Trophoblast cell (in vitro differentiated cells and primary cell): ENCODE measurements around the gene GDPD4.

Experiments
- DNase-seq, 2 donors: peaks; one replicate each; pipeline ENCODE4 v3.0.0-alpha.2; 2016
- H2AFZ ChIP-seq: 2 replicates; pipeline ENCODE4 v1.6.1; 2013; ENCODE audit warnings: low read length, moderate library complexity, mild to moderate bottlenecking; ENCODE audit not compliant: insufficient read depth, poor library complexity
- H2AK5ac ChIP-seq: 2 replicates; pipeline ENCODE4 v1.6.1; 2013; ENCODE audit warnings: mild to moderate bottlenecking, low read length
- H2BK120ac ChIP-seq: 2 replicates; pipeline ENCODE4 v1.6.1; 2013; ENCODE audit warnings: low read length, mild to moderate bottlenecking, moderate library complexity; ENCODE audit not compliant: insufficient read depth, poor library complexity
- H2BK12ac ChIP-seq: 2 replicates; pipeline ENCODE4 v1.6.1; 2013; ENCODE audit warnings: mild to moderate bottlenecking, low read length, moderate library complexity
- H2BK5ac ChIP-seq: 2 replicates; pipeline ENCODE4 v1.6.1; 2013; ENCODE audit warnings: low read length, low read depth, moderate library complexity, mild to moderate bottlenecking; ENCODE audit not compliant: poor library complexity
- H3K14ac ChIP-seq: 2 replicates; pipeline ENCODE4 v1.6.1; 2013; ENCODE audit warnings: mild to moderate bottlenecking, low read length
- H3K18ac ChIP-seq: 2 replicates; pipeline ENCODE4 v1.6.1; 2013; ENCODE audit warnings: mild to moderate bottlenecking, low read length
- H3K23ac ChIP-seq: 2 replicates; pipeline ENCODE4 v1.6.1; 2013; ENCODE audit warnings: low read length
- H3K27ac ChIP-seq: 2 replicates; pipeline ENCODE4 v1.5.1; 2013; ENCODE audit warnings: low read depth, mild to moderate bottlenecking, inconsistent platforms, low read length, moderate library complexity
- H3K27me3 ChIP-seq: 2 replicates; pipeline ENCODE4 v1.6.1; 2013; ENCODE audit warnings: inconsistent platforms, mild to moderate bottlenecking, low read length, moderate library complexity; ENCODE audit not compliant: insufficient read depth
- H3K36me3 ChIP-seq, 2 experiments: 1 replicate in 1 of 2; 2 replicates in 1 of 2; pipeline ENCODE4 v1.6.1; 2013; ENCODE audit warnings: low read length in 2 of 2, mild to moderate bottlenecking in 2 of 2, moderate library complexity in 1 of 2; ENCODE audit not compliant: insufficient read depth in 2 of 2, control insufficient read depth in 1 of 2
- H3K4ac ChIP-seq: 2 replicates; pipeline ENCODE4 v1.6.1; 2013; ENCODE audit warnings: low read depth, mild to moderate bottlenecking, low read length, moderate library complexity
- H3K4me1 ChIP-seq, 2 experiments: 1 replicate in 1 of 2; 2 replicates in 1 of 2; pipeline ENCODE4 v1.6.1; 2013; ENCODE audit warnings: low read length in 2 of 2, mild to moderate bottlenecking in 2 of 2, moderate library complexity in 1 of 2; ENCODE audit not compliant: insufficient read depth in 2 of 2, control insufficient read depth in 1 of 2
- H3K4me2 ChIP-seq: 2 replicates; pipeline ENCODE4 v1.6.1; 2013; ENCODE audit warnings: inconsistent platforms, mild to moderate bottlenecking, low read length, moderate library complexity
- H3K4me3 ChIP-seq: 2 replicates; pipeline ENCODE4 v1.5.1; 2013; ENCODE audit warnings: mild to moderate bottlenecking, low read depth, low read length, inconsistent platforms
- H3K79me1 ChIP-seq: one replicate; pipeline ENCODE4 v1.6.1; 2013; ENCODE audit warnings: low read length
- H3K79me2 ChIP-seq: 2 replicates; pipeline ENCODE4 v1.6.1; 2013; ENCODE audit warnings: low read length, mild to moderate bottlenecking; ENCODE audit not compliant: control insufficient read depth, insufficient read depth, poor library complexity
- H3K9ac ChIP-seq: 2 replicates; pipeline ENCODE4 v1.6.1; 2013; ENCODE audit warnings: mild to moderate bottlenecking, low read length
- H3K9me3 ChIP-seq: 2 replicates; pipeline ENCODE4 v1.6.1; 2013; ENCODE audit warnings: low read depth, mild to moderate bottlenecking, control low read depth, inconsistent platforms, low read length; ENCODE audit not compliant: insufficient read depth
- H4K12ac ChIP-seq: 2 replicates; pipeline ENCODE4 v1.6.1; 2013; ENCODE audit warnings: low read depth, mild to moderate bottlenecking, low read length, moderate library complexity
- H4K8ac ChIP-seq: 2 replicates; pipeline ENCODE4 v1.6.1; 2013; ENCODE audit warnings: low read depth, mild to moderate bottlenecking, low read length, moderate library complexity
- H4K91ac ChIP-seq: one replicate; pipeline ENCODE4 v1.6.1; 2013; ENCODE audit warnings: low read depth, mild to moderate bottlenecking, low read length, moderate library complexity
- WGBS: extraction: QIAGEN DNeasy Blood & Tissue Kit; methylation state at CpG from one replicate; pipeline ENCODE4 v1.1.7; 2013; ENCODE audit warnings: missing lambda C conversion rate; ENCODE audit not compliant: insufficient read length, insufficient coverage; ENCODE audit errors: extremely low coverage; 5-methylcytosine and 5-hydroxymethylcytosine counted together

GDPD4 gene

GRCh38 chr11:77209663-77210062, 91.8 kb downstream of the GDPD4 start:
- no peak overlapping the region for H4K8ac ChIP-seq
- no peak overlapping the region for H3K4me3 ChIP-seq
- no peak overlapping the region for H2BK120ac ChIP-seq
- H3K14ac ChIP-seq, result no peak overlapping the region
- H3K79me2 ChIP-seq, result no peaks in the 10 kb centered on the region
- WGBS, result no CpG with 5 or more reads among the region's 4 CpGs
- no peak overlapping the region for H3K4me2 ChIP-seq
- no peak for DNase-seq
- peaks cover 1% of the 10 kb centered on the region for H3K9me3 ChIP-seq
- no peaks in the 10 kb centered on the region for H3K27me3 ChIP-seq
- no peak overlapping the region for H3K4ac ChIP-seq
- H3K36me3 ChIP-seq, result no peaks in the 10 kb centered on the region
- no peak overlapping the region for H2BK12ac ChIP-seq
- H3K23ac ChIP-seq, result no peak overlapping the region
- H4K91ac ChIP-seq, result no peak overlapping the region
- H4K12ac ChIP-seq, result no peak overlapping the region
- no peaks in the 10 kb centered on the region for H3K4me1 ChIP-seq
- no peak overlapping the region for H3K9ac ChIP-seq
- H2AK5ac ChIP-seq, result no peak overlapping the region
- H3K18ac ChIP-seq, result no peak overlapping the region
- no peak overlapping the region for H3K27ac ChIP-seq
- no peak overlapping the region for H2BK5ac ChIP-seq
- no peak overlapping the region for H2AFZ ChIP-seq
- no peaks in the 10 kb centered on the region for H3K79me1 ChIP-seq

DNA sequence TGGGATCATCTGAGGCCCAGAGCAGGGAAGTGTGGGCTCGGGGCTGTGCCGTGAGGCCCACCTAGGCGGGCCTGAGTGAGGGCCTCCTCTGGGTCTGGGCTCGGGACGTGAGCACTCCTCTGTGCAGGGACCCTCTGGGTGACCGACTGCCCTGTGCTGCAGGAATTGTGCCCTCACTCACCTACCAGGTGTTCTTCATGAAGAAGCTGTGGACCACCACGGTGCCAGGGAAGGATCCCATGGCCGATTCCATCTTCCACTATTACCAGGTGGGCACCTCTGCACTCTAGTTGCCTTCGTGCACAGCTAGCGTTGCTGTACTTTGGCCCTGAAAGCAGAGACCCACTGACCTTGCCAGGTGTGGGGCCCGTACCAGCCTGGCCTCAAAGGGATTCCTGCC, 93.0 kb downstream of the GDPD4 start:
- Histone ChIP-seq H3K9ac (no peak overlapping the region), H2BK120ac (no peak overlapping the region), H3K23ac (no peak overlapping the region), H2AFZ (no peak overlapping the region), H4K8ac (no peak overlapping the region), H2BK12ac (no peak overlapping the region), H3K4me1 (no peaks in the 10 kb centered on the region), H3K4me2 (no peak overlapping the region), H3K27me3 (no peaks in the 10 kb centered on the region), H3K18ac (no peak overlapping the region), H3K79me2 (no peaks in the 10 kb centered on the region), H3K4me3 (no peak overlapping the region), H3K9me3 (no peaks in the 10 kb centered on the region), H4K12ac (no peak overlapping the region), H3K36me3 (no peaks in the 10 kb centered on the region), H2BK5ac (no peak overlapping the region), H3K4ac (no peak overlapping the region), H3K14ac (no peak overlapping the region), H3K79me1 (no peaks in the 10 kb centered on the region), H4K91ac (no peak overlapping the region), H3K27ac (no peak overlapping the region), H2AK5ac (no peak overlapping the region)
- no peak for DNase-seq
- WGBS, result no CpG with 5 or more reads among the region's 11 CpGs

- no peaks in the 10 kb centered on the region for H3K79me1 ChIP-seq
- no peak overlapping the region for H2BK5ac ChIP-seq
- no peak overlapping the region for H3K4me2 ChIP-seq
- no peaks in the 10 kb centered on the region for H3K27me3 ChIP-seq
- no peak overlapping the region for H4K91ac ChIP-seq
- DNase-seq, result no peak
- no peak overlapping the region for H4K8ac ChIP-seq
- H3K4me3 ChIP-seq, result no peak overlapping the region
- H2AFZ ChIP-seq, result no peak overlapping the region
- H3K4ac ChIP-seq, result no peak overlapping the region
- H2BK120ac ChIP-seq, result no peak overlapping the region
- no peak overlapping the region for H2AK5ac ChIP-seq
- no peaks in the 10 kb centered on the region for H3K4me1 ChIP-seq
- H3K36me3 ChIP-seq, result no peaks in the 10 kb centered on the region
- no peak overlapping the region for H4K12ac ChIP-seq
- no peaks in the 10 kb centered on the region for H3K9me3 ChIP-seq
- H3K27ac ChIP-seq, result no peak overlapping the region
- WGBS, result no CpG with 5 or more reads among the region's 10 CpGs
- H3K23ac ChIP-seq, result no peak overlapping the region
- H3K18ac ChIP-seq, result no peak overlapping the region
- H3K14ac ChIP-seq, result no peak overlapping the region
- no peak overlapping the region for H2BK12ac ChIP-seq
- H3K9ac ChIP-seq, result no peak overlapping the region
- H3K79me2 ChIP-seq, result no peaks in the 10 kb centered on the region
Observed at GRCh38 chr11:77207618-77208313, 93.7 kb downstream of the GDPD4 start.

- no peak overlapping the region for H4K8ac ChIP-seq
- H3K4ac ChIP-seq, result no peak overlapping the region
- no peak overlapping the region for H2AFZ ChIP-seq
- no peak overlapping the region for H4K12ac ChIP-seq
- no peak overlapping the region for H3K27ac ChIP-seq
- no peak overlapping the region for H2BK120ac ChIP-seq
- WGBS, result no CpG with 5 or more reads among the region's 10 CpGs
- H4K91ac ChIP-seq, result no peak overlapping the region
- H3K4me2 ChIP-seq, result no peak overlapping the region
- no peaks in the 10 kb centered on the region for H3K79me1 ChIP-seq
- H3K14ac ChIP-seq, result no peak overlapping the region
- H3K9me3 ChIP-seq, result no peaks in the 10 kb centered on the region
- H2BK12ac ChIP-seq, result no peak overlapping the region
- DNase-seq, result no peak
- no peak overlapping the region for H3K18ac ChIP-seq
- no peak overlapping the region for H3K9ac ChIP-seq
- no peak overlapping the region for H2AK5ac ChIP-seq
- H3K36me3 ChIP-seq, result no peaks in the 10 kb centered on the region
- H3K4me3 ChIP-seq, result no peak overlapping the region
- no peaks in the 10 kb centered on the region for H3K4me1 ChIP-seq
- no peaks in the 10 kb centered on the region for H3K27me3 ChIP-seq
- no peak overlapping the region for H3K23ac ChIP-seq
- no peaks in the 10 kb centered on the region for H3K79me2 ChIP-seq
- H2BK5ac ChIP-seq, result no peak overlapping the region
Observed at GRCh38 chr11:77207019-77207485, 94.4 kb downstream of the GDPD4 start.
